Measurements from ENCODE around the gene CCDC93. TPM values are rescaled to one million over a fixed set of nuclear protein-coding genes. Genes with fewer than 3 reads are reported as not detected.

The CCDC93 gene
- total and polyA plus RNA-seq, 10 of the 15 experiments (the other 5 are each of a cell fraction or from before 2014, with no cell fraction given) = 3.6 to 27.2 (median 13.5) TPM

GRCh38 chr2:117933884-117934354, 80.0 kb downstream of the CCDC93 start:
- H3K27ac ChIP-seq (ENCODE audit: control insufficient read depth, insufficient read depth) = no peak overlapping the region
- H3K9me3 ChIP-seq (replicated peaks; ENCODE audit: control insufficient read depth, insufficient read depth, low read length) = no peaks in the 10 kb centered on the region; the same call in 2 of the 3 replicates
- no peak overlapping the region for H3K9ac ChIP-seq (ENCODE audit: control insufficient read depth, insufficient read depth, low read length)
- no peak overlapping the region for H2AFZ ChIP-seq (ENCODE audit: control insufficient read depth, low read depth, low read length)
- in situ Hi-C loops (cut with MboI) = no loop called here
- ChIA-PET SMC1A (ENCODE audit: uncharacterized antibody, unreplicated experiment) (no interaction called here), CTCF (interaction anchor here (1.4 kb wide), 1 partner anchor 120 kb away, joined by 4 read pairs; the partner anchor contains the start of gene DDX18), POLR2A (no interaction called here), RAD21 (ENCODE audit: unreplicated experiment) (no interaction called here)
- 73% methylated on average over 5 of the region's 5 CpGs for WGBS (ENCODE audit: insufficient coverage, insufficient replicate concordance, low lambda C conversion rate, missing lambda C conversion rate)
- no peaks in the 10 kb centered on the region for H3K4me1 ChIP-seq (ENCODE audit: control insufficient read depth, insufficient read depth, low read length)
- H3K27me3 ChIP-seq (replicated peaks in 1 of 2; ENCODE audit: control insufficient read depth in 2 of 2, insufficient read depth in 2 of 2, low read length in 1 of 2) = no peaks in the 10 kb centered on the region
- no peak overlapping the region for H3K4me2 ChIP-seq (ENCODE audit: control insufficient read depth, insufficient read depth)
- TF ChIP-seq NR2C1 (IDR thresholded peaks at IDR 0.05) (no peak), BCLAF1 (IDR thresholded peaks at IDR 0.05) (no peak), ZBTB33 (IDR thresholded peaks at IDR 0.05) (no peak), ELK1 (IDR thresholded peaks at IDR 0.05; ENCODE audit: low read depth, low read length) (no peak), GATAD2B (conservative IDR thresholded peaks at IDR 0.05; ENCODE audit: low read depth) (no peak), SPI1 (IDR thresholded peaks at IDR 0.05; ENCODE audit: borderline replicate concordance, insufficient read depth, low read depth, low read length) (no peak), IRF5 (IDR thresholded peaks at IDR 0.05; ENCODE audit: borderline replicate concordance) (no peak), CHD4 (IDR thresholded peaks at IDR 0.05) (no peak)
- H3K4me3 ChIP-seq = no peak overlapping the region
- BruUV-seq (replicated peaks) = no TSS peak
- H3K36me3 ChIP-seq (ENCODE audit: control insufficient read depth in 2 of 2, insufficient read depth in 2 of 2, low read length in 1 of 2) = peaks cover 19 to 28% of the 10 kb centered on the region in 2 experiments
- no peak for DNase-seq (ENCODE audit: low read depth, low spot score)
- intact Hi-C loops (cut with micrococcal nuclease; ENCODE audit: unreplicated experiment) = no loop called here
- no peak for ATAC-seq
- H3K79me2 ChIP-seq (ENCODE audit: control insufficient read depth, insufficient read depth, low read length) = no peaks in the 10 kb centered on the region
- H4K20me1 ChIP-seq (ENCODE audit: control insufficient read depth, insufficient read depth) = no peaks in the 10 kb centered on the region
- FAIRE-seq = no peak

Measured in GM12878 (cell line).